Mesenteric fat pad (tissue), 1 donor: ENCODE data around the gene MCC. TPM values are rescaled to one million over a fixed set of nuclear protein-coding genes. Genes with fewer than 3 reads are reported as not detected.
"Not testable (repeated sequence)": the region's sequence is repeated elsewhere in the genome, so short reads cannot be mapped to it uniquely, and the experiment has no call there.

ENCODE experiments used
- DNase-seq: peaks from one replicate; pipeline ENCODE4 v3.0.0-alpha.2; 2020; ENCODE audit warnings: low spot score
- total RNA-seq: library from RNA; stranded (reverse); fragmentation: NEBNext Ultra II Directional; extraction: Animal tissue kit (Norgen Biotek cat#: 25700); gene quantifications from one replicate; pipeline ENCODE4 v1.2.1, GENCODE V29; 2021
- donor health status: DM: yes; HTN: yes; CAD: no.

Gene MCC
- total RNA-seq, 1 donor from 2014 or later, result 25.2 TPM

DNA sequence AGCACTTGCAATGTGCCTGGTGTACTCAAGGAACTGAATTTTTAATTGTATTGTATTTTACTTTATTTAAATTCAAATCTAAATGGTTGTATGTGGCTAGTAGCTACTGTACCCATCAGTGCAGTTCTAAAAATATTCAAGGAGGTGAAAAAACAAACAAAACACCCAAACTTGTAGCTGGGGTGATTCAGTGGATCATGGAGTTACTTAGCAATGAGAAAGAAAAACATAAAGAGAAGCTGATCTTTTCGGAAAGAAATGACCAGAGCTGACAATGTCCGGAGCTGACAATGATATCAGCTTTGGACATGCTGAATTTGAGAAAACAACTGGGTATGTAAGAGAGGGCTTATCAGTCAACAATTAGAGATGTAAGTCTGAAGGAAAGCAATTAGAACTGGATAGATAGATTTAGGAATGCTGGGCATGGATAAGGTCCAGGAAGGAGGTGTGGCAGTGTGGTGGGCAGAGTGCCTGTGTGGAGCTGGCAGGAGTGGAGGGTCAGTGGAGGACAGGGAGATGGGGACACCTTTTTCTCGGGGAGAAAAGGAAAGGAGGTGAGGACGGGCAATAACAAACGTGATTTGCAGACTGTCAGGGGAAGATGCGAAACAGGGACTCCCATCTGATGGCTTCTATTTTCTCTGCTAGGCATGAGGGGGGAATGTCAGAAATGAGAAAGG is 398.5 kb downstream of the MCC start:
- DNase-seq, result no peak

DNA sequence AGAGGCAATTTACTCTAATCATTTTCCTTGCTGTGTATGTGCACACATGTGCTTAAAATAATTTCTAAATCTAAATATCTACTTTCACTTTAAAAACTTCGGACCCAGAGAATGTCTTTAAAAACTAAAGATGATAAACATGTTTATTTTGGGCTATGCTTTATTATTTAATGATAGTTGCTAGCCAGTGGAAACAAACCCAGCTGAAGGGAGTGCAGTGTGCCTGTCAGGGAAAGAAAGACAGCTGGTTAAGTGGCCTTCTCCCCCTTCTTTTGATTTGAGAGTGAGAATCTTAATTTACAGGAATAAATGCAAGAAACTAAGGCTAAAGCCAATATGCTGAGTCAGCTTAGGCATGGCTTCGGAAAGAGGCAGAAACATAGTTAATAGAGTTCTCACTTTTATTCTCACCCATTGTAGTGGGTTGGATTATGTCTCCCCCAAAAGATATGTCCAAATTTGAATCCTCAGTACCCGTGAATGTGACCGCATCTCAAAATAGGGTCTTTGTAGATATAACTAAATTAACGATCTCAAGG is 400.2 kb downstream of the MCC start:
- no peak for DNase-seq

DNA sequence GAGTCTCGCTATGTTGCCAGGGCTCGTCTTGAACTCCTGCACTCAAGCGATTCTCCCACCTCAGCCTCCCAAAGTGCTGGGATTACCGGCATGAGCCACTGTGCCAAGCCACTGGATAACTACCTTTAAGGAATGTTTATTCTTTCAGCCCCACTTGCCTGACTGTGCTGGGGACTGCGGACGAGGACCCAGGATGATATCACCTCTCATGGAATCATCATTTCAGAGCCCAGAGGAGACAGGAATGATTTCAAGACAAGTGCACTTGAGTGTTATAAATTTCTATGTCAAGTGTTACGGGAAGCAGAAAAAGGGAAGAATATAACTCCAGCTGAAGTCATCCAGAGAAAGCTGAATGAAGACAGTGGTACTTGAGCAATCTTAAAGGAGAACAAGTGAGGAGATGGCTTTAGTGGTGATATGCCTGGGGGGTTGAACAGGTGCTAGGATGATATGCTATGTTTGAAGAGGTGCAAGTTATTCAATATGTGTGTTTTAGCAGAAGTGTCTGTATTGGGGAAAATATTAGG is 402.3 kb downstream of the MCC start:
- no peak for DNase-seq

DNA sequence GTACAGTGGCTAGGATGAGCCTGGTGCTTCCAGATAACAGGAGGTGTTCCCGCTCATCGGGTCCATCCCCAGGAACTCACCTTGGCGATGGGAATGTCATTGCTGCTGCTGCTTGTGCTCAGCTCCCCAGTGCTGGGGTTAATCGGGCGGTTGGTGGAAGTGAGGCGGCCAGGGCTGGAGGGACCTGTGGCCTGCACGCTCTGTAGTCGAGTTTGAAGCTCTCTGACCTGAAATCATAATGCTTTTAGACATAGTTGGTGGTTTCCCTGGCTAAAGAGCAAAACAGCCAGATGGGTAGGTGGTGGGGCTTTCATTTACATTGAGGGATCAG is 403.2 kb downstream of the MCC start:
- DNase-seq, result no peak

DNA sequence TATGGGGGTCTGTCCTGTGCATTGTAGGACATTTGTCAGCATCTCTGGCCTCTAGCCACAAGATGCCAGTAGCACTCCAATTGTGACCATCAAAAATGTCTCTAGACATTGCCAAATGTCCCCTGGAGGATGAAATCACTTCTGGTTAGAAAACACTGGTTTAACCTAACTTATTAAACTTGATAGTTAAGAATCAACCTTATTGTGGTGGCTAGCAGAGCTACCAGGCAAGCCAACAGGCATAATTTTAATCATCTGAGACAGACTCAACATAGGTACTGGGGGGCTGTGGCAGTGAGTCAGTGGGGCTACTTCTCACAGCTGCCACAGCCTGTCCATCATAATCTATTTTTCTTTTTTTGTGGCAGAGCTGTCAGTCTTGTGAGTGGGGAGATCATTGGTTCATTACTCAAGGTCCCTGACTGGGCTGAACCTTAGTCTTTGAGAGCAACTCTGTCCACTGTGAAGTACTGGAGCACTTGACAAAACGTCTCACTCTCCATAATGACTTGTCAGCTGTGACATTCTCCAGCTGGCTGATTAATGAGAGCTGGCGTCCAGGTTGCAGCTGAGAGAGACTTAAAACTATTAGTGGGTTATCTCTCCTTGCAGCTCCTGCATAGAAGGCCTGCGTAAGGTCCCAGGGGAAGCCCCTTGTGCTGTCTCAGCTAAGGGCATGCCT is 403.7 kb downstream of the MCC start:
- DNase-seq, result no peak

DNA sequence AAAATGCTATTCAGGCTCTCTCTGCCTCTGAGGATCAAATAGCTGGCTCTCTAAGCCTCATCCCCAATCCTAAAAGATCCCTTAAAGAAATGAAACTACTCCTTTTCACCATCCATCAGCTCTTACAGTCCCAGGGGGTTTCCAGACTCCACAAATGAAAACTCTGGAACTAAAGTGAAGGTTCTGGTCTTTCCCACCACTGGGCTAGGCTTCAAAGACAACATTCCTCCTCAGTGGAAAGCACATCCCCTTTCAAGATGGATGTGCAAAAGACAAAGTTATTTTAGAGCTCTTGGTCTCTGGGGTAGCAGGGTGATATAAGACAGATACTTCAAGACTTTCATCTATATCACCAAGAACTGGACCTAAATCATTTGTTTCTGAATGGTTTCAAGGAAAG is 404.8 kb downstream of the MCC start:
- no peak for DNase-seq

DNA sequence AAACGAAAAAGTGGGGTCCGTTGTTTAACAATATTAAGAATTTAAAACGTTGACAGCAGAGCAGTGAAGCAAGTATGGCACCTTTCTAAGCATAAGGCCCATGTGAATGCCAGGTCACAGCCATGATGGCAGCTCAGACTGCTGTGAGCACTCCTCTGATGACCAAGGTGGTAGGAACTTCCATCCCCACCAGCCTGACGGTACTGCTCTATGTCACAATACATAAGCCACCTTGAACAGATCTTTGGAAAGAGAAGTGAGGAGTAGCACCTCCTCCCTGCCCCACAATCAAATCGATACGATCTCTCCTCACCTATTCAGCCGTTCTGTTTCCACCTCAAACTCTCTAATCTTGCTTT is 405.7 kb downstream of the MCC start:
- no peak for DNase-seq

DNA sequence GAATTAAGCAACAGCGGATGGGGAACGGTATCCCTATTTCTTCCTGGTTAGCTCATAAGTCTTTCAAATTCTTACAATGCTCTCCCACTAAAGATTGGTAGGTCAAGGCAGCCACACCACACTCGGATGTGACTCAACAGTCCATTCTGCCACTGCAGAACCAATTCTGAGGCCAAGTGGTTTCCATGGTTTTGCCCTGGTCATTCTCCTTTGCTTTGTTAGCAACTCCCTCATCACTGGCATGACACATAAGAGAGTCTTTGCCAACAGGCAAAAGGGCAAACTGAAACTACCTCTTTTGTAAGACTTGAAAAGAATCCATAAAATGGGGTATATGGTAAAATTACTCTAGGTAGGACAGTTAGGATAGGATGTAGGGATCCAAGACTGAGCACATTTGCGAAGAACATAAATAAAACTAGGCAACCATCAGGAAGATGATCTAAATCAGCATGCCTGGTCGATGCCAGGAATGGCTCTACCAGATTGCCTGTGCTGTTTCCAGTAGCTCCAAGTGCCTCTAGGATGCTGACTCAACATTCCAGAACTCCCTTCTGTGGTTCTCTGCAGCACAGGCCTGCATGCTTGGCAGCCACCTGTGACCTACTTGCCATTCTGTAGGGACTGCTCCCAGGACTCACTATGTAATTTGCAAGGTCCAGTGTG is 406.2 kb downstream of the MCC start:
- DNase-seq, result no peak

DNA sequence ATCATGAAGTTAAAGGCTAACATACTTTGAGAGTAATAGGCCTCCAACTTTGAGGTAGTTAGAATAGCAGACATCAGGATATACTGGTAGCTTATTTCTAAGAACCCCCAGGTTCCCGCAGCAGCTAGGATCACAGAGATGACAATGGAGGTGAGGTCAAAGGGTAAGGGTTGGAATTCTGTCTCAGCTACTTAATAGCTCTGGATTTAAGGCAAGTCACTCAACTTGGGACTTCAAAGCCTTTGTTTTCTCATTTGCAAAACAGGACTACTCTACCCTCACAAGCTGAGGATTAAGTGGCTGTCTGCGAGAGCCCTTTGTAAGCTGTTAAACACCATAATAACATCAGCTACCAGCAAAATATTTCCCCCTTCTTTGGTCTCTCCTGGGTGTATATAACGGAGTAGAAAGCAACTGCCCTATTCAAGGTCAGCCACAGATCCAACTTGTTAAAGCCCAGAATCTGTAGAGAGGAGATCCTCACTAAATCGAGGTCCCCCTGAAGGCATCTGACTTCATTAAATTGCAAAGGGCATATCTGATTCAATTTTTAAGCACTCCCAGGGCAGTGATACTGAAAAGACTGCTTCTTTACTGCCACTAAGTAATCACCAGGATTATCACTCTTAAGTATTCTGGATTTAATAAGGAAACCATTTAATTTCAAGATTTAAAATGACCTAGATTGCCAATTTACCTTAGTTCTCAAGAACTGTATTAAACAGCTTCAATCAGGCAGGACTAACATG is 407.0 kb downstream of the MCC start:
- DNase-seq, result no peak

DNA sequence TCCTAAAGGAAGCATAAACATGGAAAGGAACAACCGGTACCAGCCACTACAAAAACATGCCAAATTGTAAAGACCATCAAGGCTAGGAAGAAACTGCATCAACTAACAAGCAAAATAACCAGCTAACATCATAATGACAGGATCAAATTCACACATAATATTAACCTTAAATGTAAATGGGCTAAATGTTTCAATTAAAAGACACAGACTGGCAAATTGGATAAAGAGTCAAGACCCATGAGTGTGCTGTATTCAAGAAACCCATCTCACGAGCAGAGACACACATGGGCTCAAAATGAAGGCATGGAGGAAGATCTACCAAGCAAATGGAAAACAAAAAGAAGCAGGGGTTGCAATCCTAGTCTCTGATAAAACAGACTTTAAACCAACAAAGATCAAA is 411.6 kb downstream of the MCC start:
- not testable (repeated sequence) for DNase-seq

DNA sequence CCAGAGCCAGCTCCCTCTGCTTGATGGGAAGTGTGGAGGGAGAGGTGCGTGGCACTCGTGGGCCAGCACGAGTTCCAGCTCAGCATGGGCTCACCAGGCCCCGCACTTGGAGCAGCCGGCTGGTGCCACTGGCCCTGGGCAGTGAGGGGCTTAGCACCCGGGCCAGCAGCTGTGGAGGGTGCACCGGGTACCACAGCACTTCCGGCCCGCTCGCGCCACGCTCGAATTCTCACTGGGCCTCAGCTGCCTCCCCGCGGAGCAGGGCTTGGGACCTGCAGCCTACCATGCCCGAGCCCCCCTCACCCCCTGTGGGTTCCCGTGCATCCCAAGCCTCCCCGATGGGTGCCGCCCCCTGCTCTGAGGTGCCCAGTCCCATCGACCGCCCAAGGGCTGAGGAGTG is 413.2 kb downstream of the MCC start:
- DNase-seq, result no peak

DNA sequence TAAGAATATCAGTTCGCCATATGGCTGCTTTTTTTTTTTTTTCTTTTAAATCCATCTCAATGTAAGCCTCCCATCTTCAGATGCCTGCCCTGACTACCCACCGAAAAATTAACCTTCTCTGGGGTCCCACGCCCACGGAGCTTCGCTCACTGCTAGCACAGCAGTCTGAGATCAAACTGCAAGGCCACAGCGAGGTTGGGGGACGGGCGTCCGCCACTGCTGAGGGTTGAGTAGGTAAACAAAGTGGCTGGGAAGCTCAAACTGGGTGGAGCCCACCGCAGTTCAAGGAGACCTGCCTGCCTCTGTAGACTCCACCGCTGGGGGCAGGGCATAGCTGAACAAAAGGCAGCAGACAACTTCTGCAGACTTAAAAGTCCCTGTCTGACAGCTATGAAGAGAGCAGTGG is 414.6 kb downstream of the MCC start:
- DNase-seq, result not testable (repeated sequence)

DNA sequence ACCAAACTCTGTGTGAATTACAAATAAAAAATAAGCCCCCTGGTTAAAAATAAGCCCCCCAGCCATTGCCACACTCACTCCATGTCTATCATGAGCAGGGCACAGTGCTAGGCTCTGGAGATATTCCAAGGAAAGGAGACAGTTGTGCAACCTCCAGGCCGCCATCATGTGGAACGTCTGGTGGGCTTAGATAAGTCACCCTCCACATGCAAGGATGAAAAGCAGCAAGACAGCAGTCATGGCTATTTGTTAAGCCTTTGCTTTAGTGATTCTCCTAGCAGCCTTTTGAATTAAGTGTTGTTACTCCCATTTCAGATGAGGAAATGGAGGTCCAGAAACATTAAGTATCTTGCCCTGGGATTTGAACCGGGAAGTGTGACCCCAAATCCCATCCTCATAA is 416.9 kb downstream of the MCC start:
- no peak for DNase-seq

DNA sequence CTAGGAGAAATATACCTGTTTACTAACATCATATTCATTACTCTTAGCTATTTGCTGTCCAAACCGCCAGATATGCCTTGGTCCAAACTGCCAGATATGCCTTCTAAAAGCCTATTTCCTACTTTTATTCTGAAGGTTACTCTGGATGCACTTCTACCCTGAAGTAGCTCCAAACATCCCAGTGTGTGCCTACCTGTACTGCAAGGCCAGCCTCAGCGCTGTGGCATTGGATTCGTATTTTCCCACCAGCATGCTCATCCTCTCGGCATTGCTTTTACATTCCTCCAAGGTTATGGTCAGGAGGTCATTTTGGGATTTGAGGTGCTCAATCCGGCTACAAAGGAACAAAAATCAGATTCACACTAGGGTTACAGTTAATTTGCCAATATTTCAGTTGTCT is 417.4 kb downstream of the MCC start:
- DNase-seq, result no peak

DNA sequence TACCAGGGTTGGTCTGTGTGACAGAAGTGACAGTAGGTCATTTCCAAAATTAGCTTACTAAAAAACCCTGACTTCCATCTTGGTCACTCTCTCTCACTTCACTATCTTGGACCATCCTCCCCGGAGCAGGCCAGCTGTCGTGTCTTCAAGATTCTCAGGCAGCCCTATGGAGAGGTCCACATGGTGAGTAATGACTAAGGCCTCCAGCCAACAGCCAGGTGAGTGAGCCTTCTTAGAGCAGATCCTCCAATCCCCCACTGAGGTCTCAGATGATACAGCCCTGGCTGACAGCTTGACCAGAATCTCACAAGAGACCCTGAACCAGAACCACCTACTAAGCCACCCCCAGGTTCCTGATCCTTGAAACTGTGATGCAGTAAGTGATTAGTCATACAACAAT is 419.7 kb downstream of the MCC start:
- DNase-seq, result no peak

DNA sequence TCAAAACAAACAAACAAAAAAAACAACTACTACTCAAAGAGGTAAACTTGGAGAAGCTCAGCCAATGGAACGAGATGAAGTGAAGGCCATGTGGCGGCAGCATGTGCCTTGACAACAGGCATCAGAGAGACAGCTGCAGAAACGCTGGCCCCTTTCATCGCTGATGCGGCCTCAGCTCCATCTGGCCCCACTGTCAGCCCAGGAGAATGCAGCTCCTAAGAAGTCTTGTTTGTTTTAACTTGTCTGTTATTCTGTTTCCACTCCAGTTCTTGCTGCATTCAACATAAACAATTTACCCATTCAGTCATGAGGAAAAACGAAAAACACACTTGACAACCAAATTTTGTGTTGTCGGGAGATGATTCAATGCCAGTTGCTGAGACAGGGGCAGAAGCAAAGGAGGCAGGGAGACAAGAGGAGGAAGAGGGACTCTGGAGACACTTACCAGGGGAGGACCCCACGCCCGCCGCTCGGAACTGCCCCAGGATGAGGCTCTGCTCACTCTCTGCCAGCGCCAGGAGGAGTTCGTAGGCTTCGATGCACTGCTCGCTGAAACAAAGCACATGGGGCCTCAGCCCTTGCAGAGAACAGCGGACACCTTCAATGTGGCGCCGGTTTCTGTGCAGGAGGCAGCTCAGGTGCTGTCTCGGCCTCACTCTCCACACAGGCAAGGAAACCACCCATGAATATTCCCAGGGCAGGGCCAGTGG is 420.5 kb downstream of the MCC start:
- DNase-seq, result no peak

DNA sequence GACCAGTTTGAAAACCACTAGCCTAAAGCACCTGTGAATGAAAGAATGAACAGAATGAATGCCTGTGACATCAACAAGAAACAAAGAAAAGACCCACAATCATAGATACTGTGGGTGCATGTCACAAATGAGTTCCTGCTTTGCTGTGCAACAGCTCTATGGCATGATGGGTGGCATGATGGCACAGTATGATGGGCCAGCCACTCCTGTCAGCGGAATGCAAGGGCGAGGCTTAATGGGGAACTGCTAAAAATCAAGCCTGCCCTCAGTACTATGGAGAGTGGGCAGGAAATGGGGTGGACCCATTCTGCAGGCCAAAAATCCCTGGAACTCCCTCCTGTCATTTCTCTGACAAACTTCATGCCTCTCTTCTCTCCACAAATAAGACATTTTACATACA is 422.6 kb downstream of the MCC start:
- no peak for DNase-seq

DNA sequence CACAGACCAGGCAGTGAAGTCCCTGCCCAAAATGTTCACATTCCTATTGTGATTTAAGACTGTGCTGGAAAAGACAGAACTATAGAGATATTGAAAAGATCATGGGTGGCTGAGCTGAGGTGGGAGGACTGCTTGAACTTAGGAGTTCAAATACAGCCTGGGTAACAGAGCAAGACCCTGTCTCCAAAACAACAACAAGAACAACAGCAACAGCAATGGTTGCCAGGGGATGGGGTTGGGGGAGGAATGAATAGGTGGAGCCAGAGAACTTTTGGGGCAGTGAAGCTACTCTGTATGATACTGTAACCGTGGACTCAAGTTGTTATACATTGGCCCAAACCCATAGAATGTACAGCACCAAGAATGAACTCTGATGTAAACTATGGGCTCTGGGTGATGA is 423.4 kb downstream of the MCC start:
- no peak for DNase-seq

DNA sequence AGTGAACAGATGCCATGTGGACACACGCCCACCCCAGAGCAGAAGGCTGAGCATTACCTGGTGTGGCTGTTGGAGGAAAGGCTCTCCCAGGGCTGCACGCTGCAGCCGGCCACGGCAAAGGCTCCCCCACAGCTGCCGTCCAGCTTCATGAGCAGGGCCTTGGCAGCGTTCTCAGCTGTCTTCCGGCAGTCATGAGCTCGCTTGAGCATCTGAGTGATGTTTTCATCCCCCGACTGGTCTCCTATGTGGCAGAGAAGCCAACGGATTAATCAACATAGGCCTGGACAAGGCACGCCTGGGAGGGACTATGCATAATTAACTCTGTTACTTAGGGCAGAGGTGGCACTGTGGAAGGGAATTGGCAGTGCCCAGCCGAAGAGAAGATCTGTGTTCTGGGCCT is 424.3 kb downstream of the MCC start:
- no peak for DNase-seq

DNA sequence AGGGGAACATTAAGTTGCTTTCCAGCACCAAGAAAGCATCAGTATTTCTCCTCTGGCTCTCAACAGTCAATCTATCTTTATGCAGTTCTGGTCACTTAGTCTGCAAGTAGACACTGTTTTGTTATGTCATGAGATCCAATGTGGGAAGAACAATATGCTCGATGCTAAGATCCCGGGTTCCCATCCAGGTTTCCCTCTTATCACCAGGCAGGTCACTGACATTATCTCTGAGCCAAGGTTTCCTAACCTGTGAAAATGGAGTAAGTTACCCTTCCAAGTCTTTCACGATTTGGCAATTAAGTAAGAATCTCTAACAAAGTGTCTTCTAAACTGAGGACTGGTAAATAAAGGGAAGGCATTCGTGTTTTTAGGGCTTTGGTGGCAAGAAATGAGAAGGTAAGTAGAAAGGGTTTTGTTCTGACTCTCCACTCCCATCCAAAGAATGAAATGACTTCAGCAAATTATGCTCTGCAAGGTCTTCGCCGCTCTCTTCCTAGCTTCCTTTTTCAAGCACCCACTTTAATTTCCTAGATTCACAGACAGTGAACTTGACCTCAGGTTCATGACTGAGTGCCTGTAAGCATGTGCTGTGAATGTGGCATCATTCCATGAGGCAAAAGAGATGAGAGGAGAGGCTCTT is 425.3 kb downstream of the MCC start:
- DNase-seq, result no peak
